Suprapubic skin (tissue), 4 donors: ENCODE data around the gene ASB4. TPM values are rescaled to one million over a fixed set of nuclear protein-coding genes. Genes with fewer than 3 reads are reported as not detected.

Experiments
- DNase-seq, 2 donors: peaks; one replicate each; pipeline ENCODE4 v3.0.0-alpha.2; 2019; ENCODE audit warnings: low spot score in 2 of 2
- H3K27ac ChIP-seq: fragments of 200-600 bp; sonication (generic); one replicate; pipeline ENCODE4 v1.5.1; 2019
- H3K27me3 ChIP-seq: fragments of 200-600 bp; sonication (generic); one replicate; pipeline ENCODE4 v1.5.1; 2019
- H3K36me3 ChIP-seq: fragments of 200-600 bp; sonication (generic); one replicate; pipeline ENCODE4 v1.5.1; 2019
- H3K4me1 ChIP-seq: fragments of 200-600 bp; sonication (generic); one replicate; pipeline ENCODE4 v1.5.1; 2019
- H3K4me3 ChIP-seq: fragments of 200-600 bp; sonication (generic); one replicate; pipeline ENCODE4 v1.5.1; 2019; ENCODE audit warnings: mild to moderate bottlenecking
- H3K9me3 ChIP-seq: fragments of 200-600 bp; sonication (generic); one replicate; pipeline ENCODE4 v1.5.1; 2019
- CTCF ChIP-seq, 2 donors: fragments of 200-600 bp in 1 of 2; fragments of 450-650 bp in 1 of 2; sonication (generic) in 1 of 2; IDR thresholded peaks; one replicate each; pipeline ENCODE4 v1.5.1; 2016 to 2019; ENCODE audit warnings: antibody characterized with exemption in 2 of 2, mild to moderate bottlenecking in 1 of 2, moderate library complexity in 1 of 2
- EP300 ChIP-seq: sonication (generic); formaldehyde crosslinking; IDR thresholded peaks from one replicate; pipeline ENCODE4 v1.6.1; 2017; ENCODE audit warnings: antibody characterized with exemption
- POLR2A ChIP-seq, 2 donors: fragments of 450-650 bp; IDR thresholded peaks; one replicate each; pipeline ENCODE4 v1.6.1; 2017; ENCODE audit warnings: antibody characterized with exemption in 2 of 2, mild to moderate bottlenecking in 2 of 2, moderate library complexity in 2 of 2
- POLR2AphosphoS5 ChIP-seq, 3 donors: sonication (generic); formaldehyde crosslinking; IDR thresholded peaks; one replicate each; pipeline ENCODE4 v1.6.1; 2017; ENCODE audit warnings: antibody characterized with exemption in 3 of 3
- WGBS: methylation state at CpG from one replicate; pipeline ENCODE4 v1.1.5; 2018; 5-methylcytosine and 5-hydroxymethylcytosine counted together
- total RNA-seq, 4 donors: library from RNA; depleted of rRNA; stranded (reverse); fragments of >200 nt; gene quantifications; one replicate each; pipeline ENCODE4 v1.1.0, GENCODE V29; 2016

Gene ASB4
- total RNA-seq, 4 donors from 2014 or later: 0.13 to 0.31 TPM; not detected in 2

GRCh38 chr7:95553939-95554338, 68.2 kb downstream of the ASB4 start:
- Histone ChIP-seq H3K4me1 (peaks cover 27% of the 10 kb centered on the region), H3K27ac (no peak overlapping the region), H3K4me3 (no peak overlapping the region), H3K36me3 (no peaks in the 10 kb centered on the region), H3K9me3 (no peaks in the 10 kb centered on the region), H3K27me3 (no peaks in the 10 kb centered on the region)
- WGBS: 78% methylated on average over 2 of the region's 2 CpGs
- DNase-seq: no peak
- TF ChIP-seq EP300: no peak
- no peak for TF ChIP-seq POLR2AphosphoS5 (IDR thresholded peaks at IDR 0.05)
- TF ChIP-seq POLR2A (IDR thresholded peaks at IDR 0.05): no peak
- no peak for TF ChIP-seq CTCF (IDR thresholded peaks at IDR 0.05)

- Histone ChIP-seq H3K36me3 (no peaks in the 10 kb centered on the region), H3K27ac (no peak overlapping the region), H3K4me1 (no peaks in the 10 kb centered on the region), H3K27me3 (no peaks in the 10 kb centered on the region), H3K9me3 (no peaks in the 10 kb centered on the region), H3K4me3 (no peak overlapping the region)
- TF ChIP-seq CTCF (IDR thresholded peaks at IDR 0.05) (no peak), POLR2A (IDR thresholded peaks at IDR 0.05) (no peak)
- no peak for DNase-seq
- 75% methylated on average over 2 of the region's 2 CpGs for WGBS
Measured at GRCh38 chr7:95556777-95557176, 71.0 kb downstream of the ASB4 start.

GRCh38 chr7:95558864-95559263, 73.1 kb downstream of the ASB4 start:
- H3K27me3 ChIP-seq: no peaks in the 10 kb centered on the region
- no peaks in the 10 kb centered on the region for H3K4me1 ChIP-seq
- H3K4me3 ChIP-seq: no peak overlapping the region
- H3K36me3 ChIP-seq: no peaks in the 10 kb centered on the region
- 83% methylated on average over 3 of the region's 3 CpGs for WGBS
- no peak for TF ChIP-seq EP300
- DNase-seq: no peak
- H3K9me3 ChIP-seq: no peaks in the 10 kb centered on the region
- no peak overlapping the region for H3K27ac ChIP-seq

GRCh38 chr7:95560674-95561073, 74.9 kb downstream of the ASB4 start:
- no peaks in the 10 kb centered on the region for H3K27me3 ChIP-seq
- no peak for DNase-seq
- no peak overlapping the region for H3K27ac ChIP-seq
- no peak overlapping the region for H3K4me3 ChIP-seq
- no peaks in the 10 kb centered on the region for H3K9me3 ChIP-seq
- 80% methylated on average over 2 of the region's 2 CpGs for WGBS
- no peaks in the 10 kb centered on the region for H3K36me3 ChIP-seq
- H3K4me1 ChIP-seq: no peaks in the 10 kb centered on the region
- TF ChIP-seq EP300: no peak
- TF ChIP-seq POLR2A (IDR thresholded peaks at IDR 0.05): no peak
- TF ChIP-seq CTCF (IDR thresholded peaks at IDR 0.05): no peak
- no peak for TF ChIP-seq POLR2AphosphoS5 (IDR thresholded peaks at IDR 0.05)

- no peaks in the 10 kb centered on the region for H3K27me3 ChIP-seq
- H3K36me3 ChIP-seq: no peaks in the 10 kb centered on the region
- no peak overlapping the region for H3K4me3 ChIP-seq
- WGBS: 80% methylated on average over 2 of the region's 2 CpGs
- H3K27ac ChIP-seq: no peak overlapping the region
- no peaks in the 10 kb centered on the region for H3K4me1 ChIP-seq
- no peaks in the 10 kb centered on the region for H3K9me3 ChIP-seq
- TF ChIP-seq CTCF (IDR thresholded peaks at IDR 0.05) (no peak), EP300 (no peak), POLR2AphosphoS5 (IDR thresholded peaks at IDR 0.05) (no peak), POLR2A (IDR thresholded peaks at IDR 0.05) (no peak)
- no peak for DNase-seq
Measured at GRCh38 chr7:95569720-95570119, 84.0 kb downstream of the ASB4 start.

GRCh38 chr7:95577137-95577536, 91.4 kb downstream of the ASB4 start:
- H3K27me3 ChIP-seq: no peaks in the 10 kb centered on the region
- no peak overlapping the region for H3K4me3 ChIP-seq
- no peaks in the 10 kb centered on the region for H3K9me3 ChIP-seq
- H3K27ac ChIP-seq: no peak overlapping the region
- no peak for DNase-seq
- peaks cover 6% of the 10 kb centered on the region for H3K4me1 ChIP-seq
- no peak for TF ChIP-seq CTCF (IDR thresholded peaks at IDR 0.05)
- no peak for TF ChIP-seq POLR2A (IDR thresholded peaks at IDR 0.05)
- no peak for TF ChIP-seq EP300
- TF ChIP-seq POLR2AphosphoS5 (IDR thresholded peaks at IDR 0.05): no peak
- no peaks in the 10 kb centered on the region for H3K36me3 ChIP-seq
- 71% methylated on average over 5 of the region's 5 CpGs for WGBS
